Hematopoietic multipotent progenitor cell treated with erythropoietin and hydrocortisone succinate and interleukin-3 and kit ligand, for 8 days (in vitro differentiated cells): Measurements from ENCODE around the gene GJC1.
"Not testable (repeated sequence)": the region's sequence is repeated elsewhere in the genome, so short reads cannot be mapped to it uniquely, and the experiment has no call there.

Source experiments
- DNase-seq: peaks from one replicate; pipeline ENCODE4 v3.0.0-alpha.2; 2015

The GJC1 gene

DNA sequence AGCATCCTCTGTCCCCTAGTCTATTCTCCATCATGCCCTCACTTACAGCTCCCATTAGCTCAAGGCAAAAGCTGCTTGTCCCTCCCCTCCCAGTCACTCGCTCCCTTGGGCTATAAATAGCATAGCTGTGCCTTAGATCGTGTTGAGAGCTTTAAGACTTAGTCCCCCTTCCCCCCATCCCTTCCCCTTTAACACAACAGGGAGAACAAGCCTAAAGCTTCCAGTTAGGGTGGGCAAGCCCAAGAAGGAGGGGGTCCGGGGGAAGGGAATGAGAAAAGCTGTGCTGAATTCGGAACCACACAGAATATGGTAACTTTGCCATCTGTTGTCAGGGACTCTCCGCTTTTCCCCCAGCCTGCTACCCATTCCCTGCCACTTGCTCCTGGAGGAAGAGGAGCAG lies 12.7 kb upstream of the GJC1 start:
- DNase-seq = no peak

- no peak for DNase-seq
Measured at GRCh38 chr17:44840936-44841335, 10.8 kb upstream of the GJC1 start.

- no peak for DNase-seq
Measured at GRCh38 chr17:44840274-44840673, 10.2 kb upstream of the GJC1 start.

DNA sequence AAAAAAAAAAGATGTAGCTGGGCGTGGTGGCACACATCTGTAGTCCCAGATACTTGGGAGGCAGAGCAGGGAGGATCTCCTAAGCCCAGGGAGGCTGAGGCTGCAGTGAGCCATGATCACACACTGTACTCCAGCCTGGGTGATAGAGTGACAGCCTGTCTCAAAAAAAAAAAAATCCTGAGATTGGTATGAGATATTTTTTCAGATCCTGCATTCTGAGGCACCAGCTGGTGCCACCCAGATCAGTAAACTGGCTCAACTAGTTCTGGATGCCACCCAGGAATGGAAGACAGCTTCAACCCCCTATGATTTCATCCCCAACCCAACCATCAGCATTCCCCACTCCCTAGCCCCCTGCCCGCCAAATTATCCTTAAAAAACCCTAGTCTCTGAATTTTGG lies 7.1 kb upstream of the GJC1 start:
- DNase-seq = no peak

- no peak for DNase-seq
Measured at GRCh38 chr17:44832805-44833204, 2.7 kb upstream of the GJC1 start.

DNA sequence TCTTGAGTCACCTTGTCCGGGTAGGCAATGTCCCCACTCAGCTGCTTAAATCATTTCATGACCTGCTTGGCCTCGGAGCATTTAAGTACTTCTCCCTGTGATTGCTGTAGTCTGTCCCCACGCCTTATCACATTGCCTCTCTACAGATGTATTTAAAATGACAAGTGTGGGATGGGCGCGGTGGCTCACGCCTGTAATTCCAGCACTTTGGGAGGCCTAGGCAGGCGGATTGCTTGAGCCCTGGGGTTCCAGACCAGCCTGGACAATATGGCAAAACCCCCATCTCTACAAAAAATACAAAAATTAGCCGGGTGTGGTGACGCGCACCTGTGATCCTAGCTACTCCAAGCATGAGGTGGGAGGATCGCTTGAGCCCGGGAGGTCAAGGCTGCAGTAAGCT lies 1.3 kb upstream of the GJC1 start:
- no peak for DNase-seq

DNA sequence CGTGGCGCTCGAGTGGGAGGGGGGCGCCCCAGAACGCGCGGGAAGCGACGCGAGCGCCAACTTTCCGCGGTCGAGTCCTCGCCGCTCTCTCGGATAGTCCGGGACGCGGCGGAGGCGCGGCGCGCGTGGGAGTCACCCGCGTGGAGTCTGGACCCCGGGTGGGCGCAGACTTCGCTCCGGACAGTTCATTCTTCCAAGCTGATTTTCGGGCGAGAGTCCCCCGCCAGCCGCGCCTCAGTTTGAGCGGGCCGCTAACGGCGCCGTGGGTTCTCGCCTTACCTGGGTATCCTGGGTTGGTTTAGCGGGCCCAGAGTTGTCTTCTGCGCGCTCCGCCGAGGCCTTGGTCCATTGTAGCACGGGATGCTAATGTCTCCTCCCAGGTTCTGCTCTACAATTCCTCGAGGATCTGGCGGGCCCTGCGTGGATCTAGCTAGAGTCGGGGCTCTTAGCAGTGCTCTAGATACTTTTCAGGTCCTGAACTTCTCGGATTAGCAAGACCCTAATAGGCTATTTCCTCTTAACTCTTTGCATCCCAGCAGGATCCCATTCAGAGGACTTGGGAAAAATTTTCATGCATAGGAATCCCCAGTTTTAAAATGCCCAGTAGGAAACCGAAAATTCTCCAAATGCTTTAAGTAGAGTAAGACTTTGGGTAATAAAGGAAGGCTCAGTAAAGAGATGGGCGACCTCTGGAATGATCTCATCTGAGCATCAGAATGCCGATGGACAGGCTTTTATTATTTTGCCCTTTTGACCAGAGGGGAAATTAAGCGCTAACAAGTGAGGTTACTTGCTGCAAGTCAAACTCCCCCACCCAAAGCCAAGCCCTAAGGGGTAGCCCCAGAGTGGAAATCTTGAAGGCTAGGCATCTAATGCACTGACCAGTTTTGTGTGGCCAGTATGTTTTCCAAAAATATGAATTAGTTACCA lies 537 bp upstream of the GJC1 start:
- DNase-seq = no peak

DNA sequence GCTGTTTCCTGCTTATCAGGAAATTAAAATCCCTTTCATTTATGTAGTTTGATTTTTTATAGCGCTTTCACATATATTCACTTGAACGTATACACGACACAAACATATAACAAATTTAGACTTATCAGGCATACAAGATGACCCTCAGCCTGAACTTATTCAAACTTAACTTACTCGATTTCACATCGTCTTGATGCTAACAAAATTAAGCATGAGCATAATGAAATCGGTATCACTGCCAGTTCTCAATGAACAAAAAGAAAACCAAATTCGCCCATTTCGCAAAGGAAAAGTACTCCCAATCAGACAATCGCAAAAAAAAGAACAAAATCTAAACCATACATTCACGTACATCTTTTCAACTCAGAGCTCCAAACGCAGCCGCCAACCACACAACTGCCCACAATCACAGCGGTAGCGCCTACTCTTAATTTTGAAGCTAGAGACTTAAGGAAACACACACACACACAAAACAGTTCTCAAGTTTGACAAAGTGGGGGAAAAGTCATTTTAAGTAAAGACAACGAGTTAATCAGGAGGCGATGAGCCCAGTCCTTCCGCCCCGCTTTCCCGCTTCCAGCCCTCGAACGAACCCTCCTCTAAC lies 1.1 kb downstream of the GJC1 start:
- no peak for DNase-seq

DNA sequence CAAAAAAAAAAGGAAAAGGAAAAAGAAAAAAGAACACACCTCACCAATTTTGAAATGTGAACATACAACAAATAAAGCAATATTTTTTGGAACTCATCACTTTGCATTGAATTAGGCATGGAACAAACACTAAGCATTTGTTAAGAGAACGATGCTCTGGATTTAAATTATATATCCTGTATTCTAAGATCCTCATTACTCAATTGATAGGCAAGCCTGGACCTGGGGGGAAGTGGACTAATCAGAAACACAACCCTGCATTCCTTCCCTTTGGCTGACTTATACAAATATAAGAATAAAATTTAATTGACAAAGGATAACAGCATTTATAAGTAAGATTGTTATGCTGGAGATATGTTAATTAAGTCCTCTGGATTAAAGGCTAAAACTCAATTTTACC lies 2.2 kb downstream of the GJC1 start:
- DNase-seq = no peak

- DNase-seq = no peak
Measured at GRCh38 chr17:44826123-44826790, 3.8 kb downstream of the GJC1 start.

- DNase-seq = not testable (repeated sequence)
Measured at GRCh38 chr17:44825236-44825635, 4.9 kb downstream of the GJC1 start.

DNA sequence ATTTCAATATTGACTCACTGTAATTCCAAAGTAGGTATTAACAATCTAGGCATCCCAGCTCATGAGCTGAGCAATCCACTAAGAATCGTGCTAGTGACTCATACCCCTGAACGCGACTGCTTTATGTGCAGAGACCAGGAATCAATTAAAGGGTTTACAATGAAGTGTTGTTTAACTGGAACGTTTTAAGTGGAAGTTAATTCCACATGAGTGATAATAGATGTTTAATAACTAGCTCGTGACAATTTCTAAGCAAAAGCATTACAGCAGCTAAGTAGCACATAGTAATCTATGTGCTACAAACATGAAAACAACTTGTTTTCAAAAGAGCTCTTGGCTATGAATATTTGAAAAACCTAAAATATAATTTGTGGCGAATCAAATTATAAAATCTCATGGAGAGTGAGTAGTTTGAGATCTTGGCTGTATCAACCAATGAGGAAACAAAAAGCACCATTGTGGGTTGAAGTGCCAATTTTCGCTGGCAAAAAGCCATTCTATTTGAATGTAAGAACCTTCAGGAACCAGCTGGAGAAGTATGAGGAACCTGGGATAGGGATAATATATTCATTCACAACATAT lies 9.4 kb downstream of the GJC1 start:
- no peak for DNase-seq

GRCh38 chr17:44818508-44818907 lies 11.6 kb downstream of the GJC1 start:
- DNase-seq = not testable (repeated sequence)

- DNase-seq = no peak
Measured at GRCh38 chr17:44812263-44812662, 17.8 kb downstream of the GJC1 start.

GRCh38 chr17:44808656-44809388 lies 21.3 kb downstream of the GJC1 start:
- DNase-seq = not testable (repeated sequence)

- DNase-seq = no peak
Measured at GRCh38 chr17:44808156-44808555, 21.9 kb downstream of the GJC1 start.

- no peak for DNase-seq
Measured at GRCh38 chr17:44807817-44808155, 22.3 kb downstream of the GJC1 start.

DNA sequence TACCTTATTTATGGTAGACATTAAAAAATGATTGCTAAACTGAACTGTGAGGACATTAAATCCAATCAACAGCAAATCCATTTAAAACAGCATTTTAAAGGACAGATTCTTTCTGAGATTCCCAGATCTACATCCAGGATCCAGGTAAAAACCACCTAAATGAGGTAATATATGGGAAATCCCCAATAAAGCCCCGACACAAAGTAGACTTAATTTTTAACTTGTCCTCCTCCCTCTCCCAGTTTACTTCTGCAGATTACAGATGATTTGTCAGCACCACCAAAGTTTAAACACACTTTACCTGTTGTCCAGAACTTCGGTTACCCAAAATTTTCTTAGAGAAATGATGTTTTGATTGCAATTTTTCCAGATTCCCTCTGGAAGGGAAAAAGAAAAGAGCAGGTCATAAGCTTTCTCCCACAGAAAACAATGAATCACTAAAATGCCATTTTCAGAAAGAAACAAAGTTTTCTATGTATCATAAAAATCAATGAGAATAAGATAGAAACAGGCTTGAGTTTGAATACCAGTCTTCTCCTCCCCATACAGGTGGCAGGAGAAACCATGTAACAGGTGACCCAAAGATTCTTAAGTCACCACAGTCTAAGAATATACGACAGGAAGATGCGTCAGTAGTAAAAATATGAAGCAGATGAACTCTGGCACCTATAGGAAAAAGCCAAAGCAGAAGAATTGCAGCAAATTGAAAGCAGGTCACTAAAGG lies 22.8 kb downstream of the GJC1 start:
- DNase-seq = no peak

DNA sequence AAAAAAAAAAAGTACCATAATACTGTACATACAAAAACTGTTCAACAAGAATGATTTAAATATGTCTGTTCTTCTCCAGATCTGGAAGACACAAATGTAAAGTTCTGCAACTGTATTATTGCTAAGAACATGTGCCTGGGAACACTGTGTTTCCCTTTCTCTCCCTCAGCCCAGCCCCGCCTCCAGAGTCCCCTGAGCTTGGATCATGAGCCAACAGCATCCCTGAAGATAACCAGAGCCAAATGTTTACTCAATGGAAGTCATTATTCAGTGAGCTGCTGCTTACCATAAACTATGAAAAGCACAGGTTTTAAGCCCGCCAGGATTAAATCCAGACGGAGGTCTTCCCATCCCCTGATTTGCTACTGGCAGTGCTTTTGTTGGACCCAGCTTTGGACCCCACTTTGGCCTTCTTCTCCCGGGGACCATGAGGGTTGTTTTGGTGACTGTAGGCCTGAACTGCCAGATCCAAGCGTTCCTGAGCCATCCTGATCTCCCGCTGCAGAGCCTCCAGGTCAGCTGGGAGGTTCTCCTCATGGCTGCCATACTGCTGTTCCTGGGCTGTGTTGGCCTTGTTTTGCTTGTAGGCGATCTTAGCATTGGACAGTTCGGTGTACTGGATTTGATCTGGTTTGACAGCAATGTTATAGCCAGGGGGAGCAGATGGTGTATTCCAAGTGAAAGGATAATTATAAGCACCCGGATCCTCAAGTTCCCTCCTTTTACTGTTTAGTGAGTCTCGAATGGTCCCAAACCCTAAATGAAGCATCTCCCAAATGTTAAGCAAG lies 25.6 kb downstream of the GJC1 start:
- DNase-seq = no peak

DNA sequence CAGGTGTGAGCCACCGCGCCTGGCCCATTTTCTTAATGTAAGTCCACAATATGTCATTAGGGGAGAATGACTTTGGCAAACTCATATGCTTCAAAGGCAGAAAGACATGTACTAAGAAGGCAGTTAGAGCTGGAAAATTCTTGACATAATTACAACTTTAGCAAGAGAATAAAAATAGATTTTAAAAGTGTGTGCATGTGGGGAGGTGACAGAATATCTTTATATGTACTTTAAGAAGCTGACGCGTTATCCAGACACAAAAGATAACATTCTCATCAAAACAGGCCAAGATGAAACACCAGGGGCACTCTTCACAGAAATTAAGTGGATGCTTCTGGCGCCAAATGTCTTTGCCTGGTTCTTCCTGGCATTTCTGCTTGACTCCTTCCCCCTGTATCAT lies 28.2 kb downstream of the GJC1 start:
- no peak for DNase-seq

DNA sequence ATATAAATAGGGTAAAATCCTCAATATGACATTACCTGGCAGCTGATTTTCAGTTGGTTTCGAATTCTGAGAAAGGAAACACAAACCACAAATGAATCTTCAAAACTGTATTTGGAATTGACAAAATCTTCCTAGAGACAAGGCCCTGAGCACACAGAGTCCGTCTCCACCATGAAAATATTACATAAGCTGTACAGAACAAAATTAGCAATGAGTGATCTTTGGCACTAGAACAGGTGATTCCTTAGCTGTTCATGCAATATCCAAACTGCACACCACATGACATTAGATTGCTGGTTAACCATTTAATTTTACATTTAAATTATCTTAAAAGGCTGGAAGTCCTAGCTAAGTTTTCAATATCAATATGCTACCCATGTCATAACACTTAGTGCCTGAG lies 31.7 kb downstream of the GJC1 start:
- no peak for DNase-seq
